HepG2 (cell line): ENCODE measurements around the gene NCOA6. TPM values are rescaled to one million over a fixed set of nuclear protein-coding genes. Genes with fewer than 3 reads are reported as not detected.

Experiments used
- ARNT ChIP-seq: fragments of 450-650 bp; IDR thresholded peaks from 2 replicates; pipeline ENCODE4 v1.6.1; 2017
- CCDC6 ChIP-seq: sonication (generic); formaldehyde crosslinking; IDR thresholded peaks from 2 replicates; pipeline ENCODE4 v1.8.1; 2022; ENCODE audit warnings: mild to moderate bottlenecking, missing genetic modification reagents, moderate library complexity
- DNMT1 ChIP-seq: sonication (generic); formaldehyde crosslinking; IDR thresholded peaks from 2 replicates; pipeline ENCODE4 v1.5.1; 2020; ENCODE audit warnings: mild to moderate bottlenecking, missing genetic modification reagents
- ETV6 ChIP-seq: sonication (generic); formaldehyde crosslinking; conservative IDR thresholded peaks from 2 replicates; pipeline ENCODE4 v1.4.0; 2020; ENCODE audit warnings: missing genetic modification reagents
- KLF6 ChIP-seq: IDR thresholded peaks from 2 replicates; pipeline ENCODE4 v1.8.0; 2016; ENCODE audit warnings: missing biosample characterization, missing genetic modification reagents
- MAFG ChIP-seq: sonication (generic); formaldehyde crosslinking; IDR thresholded peaks from 2 replicates; pipeline ENCODE4 v1.5.1; 2020; ENCODE audit warnings: mild to moderate bottlenecking, missing genetic modification reagents
- MYC ChIP-seq: sonication (generic); formaldehyde crosslinking; IDR thresholded peaks from 2 replicates; pipeline ENCODE4 v1.9.0; 2021; ENCODE audit warnings: missing genetic modification reagents, borderline replicate concordance
- PRMT3 ChIP-seq: sonication (generic); formaldehyde crosslinking; IDR thresholded peaks from 2 replicates; pipeline ENCODE4 v1.8.1; 2022; ENCODE audit warnings: low read depth, mild to moderate bottlenecking, moderate library complexity, missing genetic modification reagents, borderline replicate concordance
- REXO4 ChIP-seq: sonication (generic); formaldehyde crosslinking; IDR thresholded peaks from 2 replicates; pipeline ENCODE4 v1.8.0; 2022; ENCODE audit warnings: missing genetic modification reagents, mild to moderate bottlenecking, borderline replicate concordance
- SIN3A ChIP-seq: IDR thresholded peaks from 2 replicates; pipeline ENCODE4 v1.6.1; 2011; ENCODE audit warnings: low read depth, mild to moderate bottlenecking, control low read depth, low read length, borderline replicate concordance
- SKI ChIP-seq: fragments of 450-650 bp; IDR thresholded peaks from one replicate; pipeline ENCODE4 v1.6.1; 2018; ENCODE audit warnings: mild to moderate bottlenecking; ENCODE audit not compliant: partially characterized antibody
- SNAPC4 ChIP-seq: sonication (generic); formaldehyde crosslinking; IDR thresholded peaks from 2 replicates; pipeline ENCODE4 v1.4.0; 2020; ENCODE audit warnings: mild to moderate bottlenecking, missing genetic modification reagents
- TFDP1 ChIP-seq: IDR thresholded peaks from 2 replicates; pipeline ENCODE4 v1.6.1; 2016; ENCODE audit warnings: missing compliant biosample characterization, missing genetic modification reagents, borderline replicate concordance
- ZNF207 ChIP-seq: fragments of 450-650 bp; IDR thresholded peaks from 2 replicates; pipeline ENCODE4 v1.6.1; 2016; ENCODE audit warnings: antibody characterized with exemption, borderline replicate concordance
- ZNF3 ChIP-seq: IDR thresholded peaks from 2 replicates; pipeline ENCODE4 v1.7.0; 2017; ENCODE audit warnings: inconsistent platforms
- ZNF563 ChIP-seq: sonication (generic); formaldehyde crosslinking; IDR thresholded peaks from 2 replicates; pipeline ENCODE4 v1.8.0; 2022; ENCODE audit warnings: mild to moderate bottlenecking, moderate library complexity, missing genetic modification reagents
- ZNF709 ChIP-seq: sonication (generic); formaldehyde crosslinking; IDR thresholded peaks from 2 replicates; pipeline ENCODE4 v1.5.0; 2020; ENCODE audit warnings: mild to moderate bottlenecking, missing genetic modification reagents
- ZNF841 ChIP-seq: sonication (generic); formaldehyde crosslinking; IDR thresholded peaks from 2 replicates; pipeline ENCODE4 v1.8.1; 2023; ENCODE audit warnings: missing genetic modification reagents, borderline replicate concordance
- polyA plus RNA-seq, 8 experiments: library from polyadenylated mRNA; depleted of rRNA in 3 of 8; stranded (reverse) in 7 of 8; unstranded in 1 of 8; fragments of >200 nt; fragmentation: Illumina TruSeq in 4 of 8; extraction: Trizol in 4 of 8; gene quantifications; 2 replicates each; pipeline versions ENCODE4 v1.2.1 to v1.2.3, GENCODE V29; 2011 to 2016; ENCODE audit warnings: low read depth in 4 of 8, missing spikeins in 1 of 8, mixed read lengths in 1 of 8; ENCODE audit not compliant: insufficient read depth in 1 of 8
- total RNA-seq, 5 experiments: library from RNA; depleted of rRNA; stranded (reverse); fragments of >200 nt; fragmentation: Illumina TruSeq; extraction: Trizol; gene quantifications; 2 replicates each; pipeline ENCODE4 v1.2.3, GENCODE V29; 2016; ENCODE audit warnings: low read depth in 1 of 5
- TF ChIP-seq, protein P1 (sequence below): sonication (generic); formaldehyde crosslinking; IDR thresholded peaks from 2 replicates; pipeline ENCODE4 v1.4.0; 2020; ENCODE audit warnings: missing genetic modification reagents

NCOA6 gene
- total and polyA plus RNA-seq, 2 of the 13 experiments (the other 11 are each of a cell fraction or from before 2014, with no cell fraction given), result 11.2 to 29.3 TPM

GRCh38 chr20:34872622-34873224, 47.3 kb upstream of the NCOA6 start, which contains the start of gene GGT7 (continued):
- TF ChIP-seq, protein P1, sequence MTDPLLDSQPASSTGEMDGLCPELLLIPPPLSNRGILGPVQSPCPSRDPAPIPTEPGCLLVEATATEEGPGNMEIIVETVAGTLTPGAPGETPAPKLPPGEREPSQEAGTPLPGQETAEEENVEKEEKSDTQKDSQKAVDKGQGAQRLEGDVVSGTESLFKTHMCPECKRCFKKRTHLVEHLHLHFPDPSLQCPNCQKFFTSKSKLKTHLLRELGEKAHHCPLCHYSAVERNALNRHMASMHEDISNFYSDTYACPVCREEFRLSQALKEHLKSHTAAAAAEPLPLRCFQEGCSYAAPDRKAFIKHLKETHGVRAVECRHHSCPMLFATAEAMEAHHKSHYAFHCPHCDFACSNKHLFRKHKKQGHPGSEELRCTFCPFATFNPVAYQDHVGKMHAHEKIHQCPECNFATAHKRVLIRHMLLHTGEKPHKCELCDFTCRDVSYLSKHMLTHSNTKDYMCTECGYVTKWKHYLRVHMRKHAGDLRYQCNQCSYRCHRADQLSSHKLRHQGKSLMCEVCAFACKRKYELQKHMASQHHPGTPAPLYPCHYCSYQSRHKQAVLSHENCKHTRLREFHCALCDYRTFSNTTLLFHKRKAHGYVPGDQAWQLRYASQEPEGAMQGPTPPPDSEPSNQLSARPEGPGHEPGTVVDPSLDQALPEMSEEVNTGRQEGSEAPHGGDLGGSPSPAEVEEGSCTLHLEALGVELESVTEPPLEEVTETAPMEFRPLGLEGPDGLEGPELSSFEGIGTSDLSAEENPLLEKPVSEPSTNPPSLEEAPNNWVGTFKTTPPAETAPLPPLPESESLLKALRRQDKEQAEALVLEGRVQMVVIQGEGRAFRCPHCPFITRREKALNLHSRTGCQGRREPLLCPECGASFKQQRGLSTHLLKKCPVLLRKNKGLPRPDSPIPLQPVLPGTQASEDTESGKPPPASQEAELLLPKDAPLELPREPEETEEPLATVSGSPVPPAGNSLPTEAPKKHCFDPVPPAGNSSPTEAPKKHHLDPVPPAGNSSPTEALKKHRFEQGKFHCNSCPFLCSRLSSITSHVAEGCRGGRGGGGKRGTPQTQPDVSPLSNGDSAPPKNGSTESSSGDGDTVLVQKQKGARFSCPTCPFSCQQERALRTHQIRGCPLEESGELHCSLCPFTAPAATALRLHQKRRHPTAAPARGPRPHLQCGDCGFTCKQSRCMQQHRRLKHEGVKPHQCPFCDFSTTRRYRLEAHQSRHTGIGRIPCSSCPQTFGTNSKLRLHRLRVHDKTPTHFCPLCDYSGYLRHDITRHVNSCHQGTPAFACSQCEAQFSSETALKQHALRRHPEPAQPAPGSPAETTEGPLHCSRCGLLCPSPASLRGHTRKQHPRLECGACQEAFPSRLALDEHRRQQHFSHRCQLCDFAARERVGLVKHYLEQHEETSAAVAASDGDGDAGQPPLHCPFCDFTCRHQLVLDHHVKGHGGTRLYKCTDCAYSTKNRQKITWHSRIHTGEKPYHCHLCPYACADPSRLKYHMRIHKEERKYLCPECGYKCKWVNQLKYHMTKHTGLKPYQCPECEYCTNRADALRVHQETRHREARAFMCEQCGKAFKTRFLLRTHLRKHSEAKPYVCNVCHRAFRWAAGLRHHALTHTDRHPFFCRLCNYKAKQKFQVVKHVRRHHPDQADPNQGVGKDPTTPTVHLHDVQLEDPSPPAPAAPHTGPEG (CRISPR knock-in tag), result peak; percentile 23; the same call in 1 of the 2 replicates
- peak; percentile 84; the same call in 1 of the 2 replicates for TF ChIP-seq MYC (CRISPR knock-in tag)
- peak; percentile 93; the same call in 1 of the 2 replicates for TF ChIP-seq DNMT1 (CRISPR knock-in tag)
- TF ChIP-seq ARNT, result no peak
- TF ChIP-seq SIN3A, result peak; percentile 34; the same call in 1 of the 2 replicates
- TF ChIP-seq TFDP1, result peak; percentile 94
- TF ChIP-seq SNAPC4 (CRISPR knock-in tag), result 0 out of 2 replicates have a peak, but pooled peaks have one; percentile 50
- peak; percentile 85 for TF ChIP-seq ZNF563
- TF ChIP-seq SKI, result peak; percentile 79
- TF ChIP-seq ZNF709 (CRISPR knock-in tag), result peak; percentile 70
- TF ChIP-seq ETV6 (CRISPR knock-in tag), result peak; percentile 64; the same call in 1 of the 2 replicates
- no peak for TF ChIP-seq ZNF841 (CRISPR knock-in tag)
- TF ChIP-seq ZNF207, result no peak
- TF ChIP-seq MAFG (CRISPR knock-in tag), result no peak
- no peak for TF ChIP-seq ZNF3 (CRISPR knock-in tag)
- TF ChIP-seq PRMT3 (CRISPR knock-in tag), result no peak
- no peak for TF ChIP-seq REXO4 (CRISPR knock-in tag)
- TF ChIP-seq KLF6, result peak; percentile 76; the same call in 1 of the 2 replicates
- peak; percentile 58; the same call in 1 of the 2 replicates for TF ChIP-seq CCDC6 (CRISPR knock-in tag)
